Measurements from ENCODE around the gene EMX2.

- TF ChIP-seq ZNF274 (IDR thresholded peaks at IDR 0.05; ENCODE audit: low read depth, low read length) (no peak), YY1 (IDR thresholded peaks at IDR 0.05; ENCODE audit: insufficient read depth, insufficient read length) (no peak), SUZ12 (IDR thresholded peaks at IDR 0.05; ENCODE audit: extremely low read depth, insufficient read depth, insufficient read length) (no peak)
These were observed 41.0 kb upstream of the EMX2 start for GRCh38 chr10:117501460-117502035.

Data from NT2/D1 (cell line).